HepG2 (cell line): ENCODE measurements around the gene LMF2. TPM values are rescaled to one million over a fixed set of nuclear protein-coding genes. Genes with fewer than 3 reads are reported as not detected.
A peak's percentile ranks its signal among the peaks of the same experiment; 100 is the strongest.

ENCODE experiments used
- BCLAF1 ChIP-seq: fragments of 450-650 bp; IDR thresholded peaks from 2 replicates; pipeline ENCODE4 v1.6.1; 2017; ENCODE audit warnings: mild to moderate bottlenecking
- CBX5 ChIP-seq: sonication (generic); formaldehyde crosslinking; IDR thresholded peaks from 2 replicates; pipeline ENCODE4 v1.4.0; 2020; ENCODE audit warnings: missing genetic modification reagents, borderline replicate concordance
- FIP1L1 ChIP-seq: fragments of 200-400 bp; formaldehyde crosslinking; IDR thresholded peaks from 2 replicates; pipeline ENCODE4 v1.6.1; 2018; ENCODE audit warnings: low read depth, mild to moderate bottlenecking, low read length, moderate library complexity, borderline replicate concordance; ENCODE audit not compliant: insufficient read depth
- FOXA1 ChIP-seq, 2 experiments: fragments of 450-650 bp in 1 of 2; sonication (generic) in 1 of 2; formaldehyde crosslinking in 1 of 2; IDR thresholded peaks; 2 replicates each; pipeline versions ENCODE4 v1.4.0 to v1.6.1; 2016 to 2020; ENCODE audit warnings: missing genetic modification reagents in 1 of 2
- FOXJ3 ChIP-seq: sonication (generic); formaldehyde crosslinking; IDR thresholded peaks from 2 replicates; pipeline ENCODE4 v1.4.0; 2020; ENCODE audit warnings: missing genetic modification reagents, mild to moderate bottlenecking, borderline replicate concordance
- KLF6 ChIP-seq: IDR thresholded peaks from 2 replicates; pipeline ENCODE4 v1.8.0; 2016; ENCODE audit warnings: missing biosample characterization, missing genetic modification reagents
- KLF9 ChIP-seq: IDR thresholded peaks from 2 replicates; pipeline ENCODE4 v1.6.1; 2016; ENCODE audit warnings: low read depth
- PATZ1 ChIP-seq: sonication (generic); formaldehyde crosslinking; IDR thresholded peaks from 2 replicates; pipeline ENCODE4 v1.4.0; 2020; ENCODE audit warnings: missing genetic modification reagents
- PAX8 ChIP-seq: sonication (generic); formaldehyde crosslinking; IDR thresholded peaks from 2 replicates; pipeline ENCODE4 v1.8.0; 2022; ENCODE audit warnings: mild to moderate bottlenecking, missing genetic modification reagents, borderline replicate concordance
- TBX2 ChIP-seq: sonication (generic); formaldehyde crosslinking; IDR thresholded peaks from 2 replicates; pipeline ENCODE4 v1.5.0; 2020; ENCODE audit warnings: missing genetic modification reagents, mild to moderate bottlenecking, borderline replicate concordance
- TFDP1 ChIP-seq: IDR thresholded peaks from 2 replicates; pipeline ENCODE4 v1.6.1; 2016; ENCODE audit warnings: missing compliant biosample characterization, missing genetic modification reagents, borderline replicate concordance
- U2AF2 ChIP-seq: fragments of 200-400 bp; formaldehyde crosslinking; IDR thresholded peaks from 2 replicates; pipeline ENCODE4 v1.6.1; 2017; ENCODE audit warnings: low read depth, mild to moderate bottlenecking, low read length
- ZBTB21 ChIP-seq: sonication (generic); formaldehyde crosslinking; IDR thresholded peaks from 2 replicates; pipeline ENCODE4 v1.4.0; 2020; ENCODE audit warnings: missing genetic modification reagents
- ZNF430 ChIP-seq: sonication (generic); formaldehyde crosslinking; IDR thresholded peaks from 2 replicates; pipeline ENCODE4 v1.9.0; 2021; ENCODE audit warnings: mild to moderate bottlenecking, missing genetic modification reagents
- ZNF619 ChIP-seq: sonication (generic); formaldehyde crosslinking; IDR thresholded peaks from 2 replicates; pipeline ENCODE4 v1.4.0; 2020; ENCODE audit warnings: mild to moderate bottlenecking, missing genetic modification reagents
- ZNF646 ChIP-seq: sonication (generic); formaldehyde crosslinking; IDR thresholded peaks from 2 replicates; pipeline ENCODE4 v1.9.0; 2021; ENCODE audit warnings: mild to moderate bottlenecking, missing genetic modification reagents
- polyA plus RNA-seq, 8 experiments: library from polyadenylated mRNA; depleted of rRNA in 3 of 8; stranded (reverse) in 7 of 8; unstranded in 1 of 8; fragments of >200 nt; fragmentation: Illumina TruSeq in 4 of 8; extraction: Trizol in 4 of 8; gene quantifications; 2 replicates each; pipeline versions ENCODE4 v1.2.1 to v1.2.3, GENCODE V29; 2011 to 2016; ENCODE audit warnings: low read depth in 4 of 8, missing spikeins in 1 of 8, mixed read lengths in 1 of 8; ENCODE audit not compliant: insufficient read depth in 1 of 8
- total RNA-seq, 5 experiments: library from RNA; depleted of rRNA; stranded (reverse); fragments of >200 nt; fragmentation: Illumina TruSeq; extraction: Trizol; gene quantifications; 2 replicates each; pipeline ENCODE4 v1.2.3, GENCODE V29; 2016; ENCODE audit warnings: low read depth in 1 of 5

Gene LMF2
- total and polyA plus RNA-seq, 2 of the 13 experiments (the other 11 are each of a cell fraction or from before 2014, with no cell fraction given): 23.3 to 30.6 TPM

GRCh38 chr22:50525104-50525857 lies 17.8 kb upstream of the LMF2 start, which contains the start of gene SCO2 (continued):
- no peak; the same call in 1 of the 2 replicates for TF ChIP-seq ZNF646 (CRISPR knock-in tag)
- TF ChIP-seq TFDP1: peak; percentile 92
- TF ChIP-seq ZNF430: peak; percentile 4; the same call in 1 of the 2 replicates
- TF ChIP-seq KLF6: peak; percentile 61
- no peak for TF ChIP-seq FIP1L1
- TF ChIP-seq PATZ1 (CRISPR knock-in tag): peak; percentile 91
- TF ChIP-seq U2AF2: no peak
- TF ChIP-seq CBX5 (CRISPR knock-in tag): 0 out of 2 replicates have a peak, but pooled peaks have one; percentile 0
- TF ChIP-seq FOXJ3: no peak
- TF ChIP-seq TBX2 (CRISPR knock-in tag): peak; percentile 86
- TF ChIP-seq ZNF619 (CRISPR knock-in tag): no peak
- no peak; the same call in 1 of the 2 replicates for TF ChIP-seq PAX8 (CRISPR knock-in tag)
- TF ChIP-seq FOXA1 (IDR thresholded peaks at IDR 0.05): no peak
- TF ChIP-seq FOXA1 (CRISPR knock-in tag; IDR thresholded peaks at IDR 0.05): peak; percentile 46; the same call in 1 of the 2 replicates
- TF ChIP-seq BCLAF1: no peak
- TF ChIP-seq KLF9: 0 out of 2 replicates have a peak, but pooled peaks have one; percentile 60
- TF ChIP-seq ZBTB21 (CRISPR knock-in tag): no peak
